ENCODE data around the gene HEATR5A.
"Not testable (repeated sequence)": the region's sequence is repeated elsewhere in the genome, so short reads cannot be mapped to it uniquely, and the experiment has no call there.

HEATR5A gene

DNA sequence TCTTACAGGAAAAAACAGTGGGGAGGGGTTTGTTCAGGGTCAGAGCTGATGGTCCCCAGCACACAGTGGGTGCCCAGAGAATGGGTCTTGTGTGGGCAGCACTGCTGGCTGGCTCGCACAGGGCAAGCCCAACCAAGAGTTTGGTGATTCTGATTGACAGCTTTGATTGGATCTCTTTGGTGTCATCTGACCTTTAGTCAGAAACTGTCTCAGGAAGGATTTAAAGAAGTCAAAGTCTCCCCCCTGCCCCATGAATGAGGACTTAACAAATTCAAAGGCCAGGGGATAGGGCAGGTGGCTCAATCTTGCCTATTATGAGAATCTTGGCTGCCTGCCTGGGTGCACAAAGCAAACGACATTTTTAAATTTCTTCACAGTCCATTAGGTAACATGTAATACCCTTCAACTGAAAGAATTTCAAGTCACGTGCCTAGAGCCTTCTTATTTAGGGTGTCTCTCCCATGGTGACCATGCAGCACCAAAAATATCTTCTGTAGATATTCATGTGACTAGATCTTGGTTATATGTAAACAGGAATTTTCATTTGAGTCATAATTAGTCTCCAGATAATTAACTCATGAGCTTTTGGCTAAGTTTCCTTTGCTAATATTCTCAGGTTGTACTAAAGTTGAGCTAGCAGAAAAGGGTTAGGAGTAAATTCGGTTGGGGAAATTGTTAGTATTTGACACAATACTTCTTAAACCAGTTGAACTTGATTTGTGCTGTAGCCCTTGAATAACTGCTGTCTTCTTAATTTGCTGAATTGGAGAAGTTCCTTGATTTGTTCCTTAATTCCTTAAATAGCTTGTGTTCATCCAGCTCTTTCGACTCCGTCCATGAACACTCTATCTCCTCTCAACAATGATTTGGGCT lies 158.3 kb downstream of the HEATR5A start:
- peaks cover 2% of the 10 kb centered on the region for H3K4me1 Mint-ChIP-seq
- no peak for DNase-seq
- no peak for ATAC-seq
- H3K27me3 Mint-ChIP-seq: no peaks in the 10 kb centered on the region
- H3K27ac Mint-ChIP-seq: no peak overlapping the region
- H3K9me3 Mint-ChIP-seq: no peaks in the 10 kb centered on the region
- H3K4me3 Mint-ChIP-seq: no peak overlapping the region
- H3K36me3 Mint-ChIP-seq (ENCODE audit: low read depth): no peaks in the 10 kb centered on the region

DNA sequence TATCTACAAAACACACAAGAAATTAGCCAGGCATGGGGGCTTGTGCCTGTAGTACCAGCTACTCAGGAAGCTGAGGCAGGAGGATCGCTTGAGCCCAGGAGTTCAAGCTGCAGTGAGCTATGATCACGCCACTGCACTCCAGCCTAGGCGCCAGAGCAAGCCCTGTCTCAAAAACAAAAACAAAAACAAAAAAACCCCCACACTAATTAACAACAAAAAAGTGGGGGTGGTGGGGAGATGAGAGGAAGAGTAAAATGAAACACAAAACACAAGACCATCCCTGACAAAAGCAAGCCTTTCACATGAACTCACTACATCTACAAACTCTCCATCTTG lies 158.9 kb downstream of the HEATR5A start:
- no peak for DNase-seq
- Mint-ChIP-seq H3K36me3 (ENCODE audit: low read depth) (no peaks in the 10 kb centered on the region), H3K9me3 (no peaks in the 10 kb centered on the region), H3K4me1 (peaks cover 2% of the 10 kb centered on the region), H3K4me3 (no peak overlapping the region), H3K27ac (no peak overlapping the region), H3K27me3 (no peaks in the 10 kb centered on the region)
- no peak for ATAC-seq

DNA sequence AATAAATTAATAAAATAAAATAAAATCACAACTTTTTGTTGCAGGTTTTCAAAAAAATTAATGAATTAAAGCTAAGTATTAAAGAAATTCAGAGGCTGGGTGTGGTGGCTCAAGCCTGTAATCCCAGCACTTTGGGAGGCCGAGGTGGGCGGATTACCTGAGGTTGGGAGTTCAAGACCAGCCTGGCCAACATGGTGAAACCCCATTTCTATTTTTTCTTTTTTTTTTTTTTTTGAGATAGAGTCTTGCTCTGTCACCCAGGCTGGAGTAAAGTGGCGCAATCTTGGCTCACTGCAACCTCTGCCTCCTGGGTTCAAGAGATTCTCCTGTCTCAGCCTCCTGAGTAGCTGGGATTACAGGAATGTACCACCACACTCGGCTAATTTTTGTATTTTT lies 161.3 kb downstream of the HEATR5A start:
- not testable (repeated sequence) for DNase-seq; H3K4me3 Mint-ChIP-seq; ATAC-seq; H3K9me3 Mint-ChIP-seq; H3K27me3 Mint-ChIP-seq; H3K36me3 Mint-ChIP-seq (ENCODE audit: low read depth); H3K27ac Mint-ChIP-seq; H3K4me1 Mint-ChIP-seq

DNA sequence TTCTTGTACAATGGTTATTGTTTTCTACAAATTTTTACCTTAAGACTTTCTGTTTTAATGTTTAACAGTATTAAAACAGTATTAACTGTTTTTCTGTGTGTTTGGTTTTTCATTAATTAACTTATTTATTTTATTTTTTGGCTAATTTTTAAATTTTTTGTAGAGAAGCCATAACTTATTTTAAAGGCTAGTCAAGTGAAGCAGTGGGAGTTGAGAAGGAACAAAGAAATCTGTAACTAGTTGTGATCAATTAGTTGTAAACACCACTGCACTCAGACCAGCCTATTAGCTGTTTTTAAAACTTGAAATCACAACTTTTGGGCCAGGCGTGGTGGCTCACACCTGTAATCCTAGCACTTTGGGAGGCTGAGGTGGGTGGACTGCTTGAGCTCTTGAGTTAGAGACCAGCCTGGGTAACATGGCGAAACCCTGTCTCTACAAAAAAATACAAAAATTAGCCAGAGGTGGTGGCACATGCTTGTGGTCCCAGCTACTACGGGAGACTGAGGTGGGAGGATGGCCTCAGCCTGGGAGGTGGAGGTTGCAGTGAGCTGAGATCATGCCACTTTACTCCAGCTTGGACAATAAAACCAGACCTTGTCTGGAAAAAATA lies 161.8 kb downstream of the HEATR5A start:
- Mint-ChIP-seq H3K4me1 (no peaks in the 10 kb centered on the region), H3K27ac (no peak overlapping the region), H3K4me3 (no peak overlapping the region), H3K36me3 (ENCODE audit: low read depth) (no peaks in the 10 kb centered on the region), H3K9me3 (no peaks in the 10 kb centered on the region), H3K27me3 (no peaks in the 10 kb centered on the region)
- no peak for ATAC-seq
- no peak for DNase-seq

DNA sequence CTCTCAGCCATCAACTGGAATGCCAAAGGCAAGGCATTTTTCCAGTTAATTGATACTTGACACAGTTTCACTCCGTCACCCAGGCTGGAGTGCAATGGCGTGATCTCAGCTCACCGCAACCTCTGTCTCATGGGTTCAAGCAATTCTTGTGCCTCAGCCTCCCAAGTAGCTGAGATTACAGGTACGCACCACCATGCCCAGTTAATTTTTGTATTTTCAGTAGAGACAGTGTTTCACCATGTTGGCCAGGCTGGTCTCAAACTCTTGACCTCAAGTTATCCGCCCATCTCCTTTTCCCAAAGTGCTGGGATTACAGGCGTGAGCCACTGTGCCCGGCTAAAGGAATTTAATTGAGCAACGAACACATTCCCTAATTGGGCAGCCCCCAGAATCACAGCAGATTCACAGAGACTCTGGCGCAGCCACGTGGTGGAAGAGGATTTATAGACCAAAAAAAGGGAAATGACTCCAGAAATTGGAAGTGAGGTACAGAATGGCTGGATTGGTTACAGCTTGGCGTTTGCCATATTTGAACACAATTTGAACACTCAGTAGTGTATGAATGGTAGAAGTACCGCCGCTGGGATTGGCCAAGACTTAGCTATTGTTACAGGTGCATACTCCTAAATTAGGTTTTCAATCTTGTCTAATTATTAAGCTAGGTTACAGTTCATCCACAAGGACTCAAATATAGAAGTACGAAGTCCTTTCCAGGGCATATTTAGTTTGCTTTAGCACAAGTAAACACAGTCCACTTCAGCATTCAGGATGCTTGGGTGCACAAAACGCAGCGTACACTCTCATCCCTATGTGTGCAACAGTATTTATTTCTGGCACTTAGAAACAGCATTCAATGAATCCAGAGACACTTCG lies 162.6 kb downstream of the HEATR5A start:
- not testable (repeated sequence) for H3K4me3 Mint-ChIP-seq, H3K27me3 Mint-ChIP-seq

DNA sequence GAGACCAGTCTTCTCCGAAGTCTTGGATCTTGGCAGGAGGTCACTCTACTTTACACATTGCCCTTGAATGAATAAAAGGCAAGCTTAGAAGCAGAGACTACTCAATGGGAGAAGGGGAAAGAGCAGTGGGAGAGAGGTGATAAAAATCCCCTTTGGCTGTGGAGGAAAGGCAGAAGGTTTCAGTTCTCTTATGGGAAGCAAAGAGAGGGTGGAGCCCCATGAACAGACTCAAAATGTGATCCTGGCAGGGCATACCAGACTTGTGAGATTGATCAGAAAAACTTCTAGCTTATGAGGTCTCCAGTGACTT lies 163.2 kb downstream of the HEATR5A start:
- DNase-seq (no peak), ATAC-seq (no peak)
- Mint-ChIP-seq H3K27me3 (no peaks in the 10 kb centered on the region), H3K27ac (no peak overlapping the region), H3K4me3 (no peak overlapping the region), H3K36me3 (ENCODE audit: low read depth) (no peaks in the 10 kb centered on the region), H3K4me1 (no peaks in the 10 kb centered on the region), H3K9me3 (no peaks in the 10 kb centered on the region)

More for the DNA sequence above, 162.6 kb downstream of the HEATR5A start:
- not testable (repeated sequence) for H3K9me3 Mint-ChIP-seq; H3K36me3 Mint-ChIP-seq (ENCODE audit: low read depth); ATAC-seq; H3K27ac Mint-ChIP-seq; DNase-seq; H3K4me1 Mint-ChIP-seq

DNA sequence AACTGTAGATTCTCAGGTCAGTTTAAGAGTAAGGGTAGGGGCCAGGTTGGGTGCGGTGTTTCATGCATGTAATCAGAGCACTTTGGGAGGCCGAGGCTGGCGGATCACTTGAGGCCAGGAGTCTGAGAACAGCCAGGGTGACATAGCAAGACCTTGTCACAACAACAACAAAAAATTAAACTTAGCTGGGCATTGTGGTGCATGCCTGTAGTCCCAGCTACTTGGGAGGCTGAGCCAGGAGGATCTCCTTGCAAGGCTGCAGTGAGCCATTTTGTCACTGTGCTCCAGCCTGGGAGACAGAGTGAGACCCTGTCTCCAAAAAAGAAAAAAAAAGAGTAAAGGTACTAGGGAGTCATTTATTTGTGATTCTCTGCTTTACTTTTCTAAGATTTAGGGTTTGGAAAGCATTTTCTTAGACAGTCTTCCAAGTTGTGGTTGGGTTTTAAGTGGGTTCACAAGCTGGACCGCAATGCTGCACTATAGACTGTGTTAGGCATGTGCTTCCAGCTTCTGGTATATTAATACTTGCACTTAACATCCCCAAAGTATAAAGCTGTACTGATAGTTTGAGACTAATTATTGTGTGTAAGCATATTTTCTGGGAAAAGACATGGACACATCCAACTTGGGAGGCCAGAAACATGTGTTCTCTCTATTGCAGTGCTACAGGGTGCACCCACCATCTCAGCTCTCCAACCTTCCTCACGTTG lies 163.7 kb downstream of the HEATR5A start:
- Mint-ChIP-seq H3K9me3 (no peaks in the 10 kb centered on the region), H3K4me1 (no peaks in the 10 kb centered on the region), H3K36me3 (ENCODE audit: low read depth) (no peaks in the 10 kb centered on the region), H3K27ac (no peak overlapping the region), H3K27me3 (no peaks in the 10 kb centered on the region), H3K4me3 (no peak overlapping the region)
- ATAC-seq: no peak
- DNase-seq: no peak

DNA sequence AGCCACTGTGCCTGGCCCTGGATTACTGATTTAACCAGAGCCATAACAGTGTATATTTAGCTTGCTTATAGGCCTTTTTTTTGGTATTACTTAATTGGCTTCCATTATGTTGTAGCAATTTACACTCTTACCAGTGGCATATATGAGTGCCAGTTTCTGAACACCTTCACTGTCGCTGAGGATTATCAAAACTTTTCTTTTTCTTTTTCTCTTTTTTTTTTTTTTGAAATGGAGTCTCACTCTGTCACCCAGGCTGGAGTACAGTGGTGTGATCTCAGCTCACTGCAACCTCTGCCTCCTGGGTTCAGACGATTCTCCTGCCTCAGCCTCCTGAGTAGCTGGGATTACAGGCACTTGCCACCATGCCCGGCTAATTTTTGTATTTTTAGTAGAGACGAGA lies 164.4 kb downstream of the HEATR5A start:
- not testable (repeated sequence) for H3K27me3 Mint-ChIP-seq; H3K27ac Mint-ChIP-seq; DNase-seq; ATAC-seq; H3K4me1 Mint-ChIP-seq; H3K9me3 Mint-ChIP-seq; H3K4me3 Mint-ChIP-seq; H3K36me3 Mint-ChIP-seq (ENCODE audit: low read depth)

DNA sequence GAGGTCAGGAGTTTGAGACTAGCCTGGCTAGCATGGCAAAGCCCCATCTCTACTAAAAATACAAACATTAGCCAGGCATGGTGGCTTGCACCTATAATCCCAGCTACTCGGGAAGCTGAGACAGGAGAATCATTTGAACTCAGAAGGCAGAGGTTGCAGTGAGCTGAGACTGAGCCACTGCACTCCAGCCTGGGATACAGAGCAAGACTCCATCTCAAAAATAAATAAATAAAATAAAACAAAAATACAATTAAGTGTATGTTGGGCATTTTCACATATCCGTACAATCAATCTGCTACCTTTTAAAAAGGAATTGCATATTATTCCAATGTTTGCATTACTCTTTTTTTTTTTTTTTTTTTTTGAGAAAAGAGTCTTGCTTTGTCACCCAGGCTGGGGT lies 165.1 kb downstream of the HEATR5A start:
- no peaks in the 10 kb centered on the region for H3K4me1 Mint-ChIP-seq
- no peaks in the 10 kb centered on the region for H3K36me3 Mint-ChIP-seq (ENCODE audit: low read depth)
- DNase-seq (no peak), ATAC-seq (no peak)
- no peak overlapping the region for H3K4me3 Mint-ChIP-seq
- no peaks in the 10 kb centered on the region for H3K27me3 Mint-ChIP-seq
- H3K9me3 Mint-ChIP-seq: no peaks in the 10 kb centered on the region
- no peak overlapping the region for H3K27ac Mint-ChIP-seq

DNA sequence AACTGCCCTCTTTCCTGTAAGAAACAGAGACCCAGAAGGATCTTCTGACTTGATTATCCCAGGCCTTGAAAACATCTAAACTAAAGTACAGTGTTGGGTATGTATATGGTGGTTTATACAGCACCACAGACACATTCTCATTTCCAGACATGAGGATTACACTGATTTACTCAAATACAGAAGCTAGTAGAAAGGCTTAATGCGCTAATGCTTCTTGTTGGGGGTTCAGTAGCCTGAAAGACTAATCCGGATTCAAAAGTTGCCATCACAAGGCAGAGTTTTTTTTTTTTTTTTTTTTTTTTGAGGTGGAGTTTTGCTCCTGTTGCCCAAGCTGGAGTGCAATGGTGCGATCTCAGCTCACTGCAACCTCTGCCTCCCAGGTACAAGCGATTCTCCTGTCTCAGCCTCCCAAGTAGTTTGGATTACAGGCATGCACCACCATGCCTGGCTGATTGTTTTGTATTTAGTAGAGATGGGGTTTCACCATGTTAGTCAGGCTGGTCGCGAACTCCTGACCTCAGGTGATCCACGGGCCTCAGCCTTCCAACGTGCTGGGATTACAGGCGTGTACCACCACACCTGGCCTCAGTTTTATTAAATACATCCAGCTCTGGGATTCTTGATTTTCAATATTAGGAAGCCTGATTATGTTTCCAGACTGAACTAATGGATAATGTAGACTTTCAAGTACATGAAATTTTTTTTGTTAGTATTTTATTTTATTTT lies 166.4 kb downstream of the HEATR5A start:
- Mint-ChIP-seq H3K36me3 (ENCODE audit: low read depth) (no peaks in the 10 kb centered on the region), H3K27me3 (no peaks in the 10 kb centered on the region), H3K9me3 (no peaks in the 10 kb centered on the region), H3K27ac (no peak overlapping the region), H3K4me1 (no peaks in the 10 kb centered on the region), H3K4me3 (no peak overlapping the region)
- no peak for ATAC-seq
- no peak for DNase-seq

DNA sequence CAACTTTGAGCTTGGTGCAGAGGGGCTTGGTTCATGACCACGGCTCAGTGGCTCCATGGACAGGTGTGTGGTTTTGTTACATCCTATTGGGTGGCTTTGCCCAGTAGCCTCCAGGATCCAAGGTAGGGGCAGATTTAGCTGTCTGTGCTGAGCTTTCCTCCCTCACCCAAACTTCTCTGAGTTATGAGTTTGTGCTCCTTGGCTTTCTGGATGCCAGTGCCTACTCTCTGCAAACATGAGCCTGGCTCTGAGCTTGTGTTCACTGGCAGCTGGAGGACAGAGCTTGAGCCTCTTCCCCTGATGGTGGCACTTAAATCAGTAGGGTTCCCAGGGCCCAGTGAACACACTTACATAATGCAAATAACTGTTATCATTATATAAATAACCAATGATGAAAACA lies 167.5 kb downstream of the HEATR5A start:
- no peaks in the 10 kb centered on the region for H3K4me1 Mint-ChIP-seq
- H3K27me3 Mint-ChIP-seq: no peaks in the 10 kb centered on the region
- ATAC-seq (no peak), DNase-seq (no peak)
- no peak overlapping the region for H3K27ac Mint-ChIP-seq
- H3K4me3 Mint-ChIP-seq: no peak overlapping the region
- no peaks in the 10 kb centered on the region for H3K36me3 Mint-ChIP-seq (ENCODE audit: low read depth)
- no peaks in the 10 kb centered on the region for H3K9me3 Mint-ChIP-seq

DNA sequence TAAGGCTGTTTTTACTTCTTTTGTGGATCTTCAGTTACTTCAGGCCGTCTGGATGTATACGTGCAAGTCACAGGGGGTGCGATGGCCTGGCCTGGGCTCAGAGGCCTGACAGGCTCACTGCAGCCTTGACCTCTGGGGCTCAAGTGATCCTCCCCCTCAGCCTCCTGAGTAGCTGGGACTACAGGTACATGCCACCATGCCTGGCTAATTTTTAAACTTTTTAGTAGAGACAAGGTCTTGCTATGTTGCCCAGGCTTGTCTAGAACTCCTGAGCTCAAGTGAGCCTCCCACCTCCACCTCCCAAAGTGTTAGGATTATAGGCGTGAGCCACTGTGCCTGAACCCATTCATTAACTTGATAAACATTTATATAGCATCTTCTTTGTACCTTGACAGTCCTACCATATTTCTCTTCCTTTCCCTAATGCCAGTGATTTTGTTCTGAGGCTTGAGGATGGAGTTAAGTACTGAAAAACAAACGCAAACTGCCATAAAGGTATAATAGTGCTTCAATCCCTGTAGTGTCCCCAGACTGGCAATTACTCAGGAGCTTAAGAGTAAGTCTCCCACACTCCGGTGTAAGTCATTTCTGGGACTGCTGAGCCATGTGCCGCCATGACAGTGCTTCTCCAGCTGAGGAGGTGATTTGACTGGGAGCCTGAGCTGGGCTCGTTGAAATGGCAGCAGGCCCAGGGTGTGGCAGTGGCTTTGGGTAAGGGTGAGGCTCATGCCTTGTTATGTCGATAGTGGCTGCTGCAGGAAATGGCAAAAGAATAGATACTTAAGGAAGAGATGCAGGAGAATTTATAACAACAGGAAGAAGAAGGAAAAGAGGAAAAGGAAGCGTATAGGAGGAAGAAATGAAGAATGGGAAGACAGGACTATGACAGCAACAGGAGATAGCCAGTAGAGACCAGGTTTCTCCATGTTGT lies 169.1 kb downstream of the HEATR5A start:
- Mint-ChIP-seq H3K9me3 (no peaks in the 10 kb centered on the region), H3K27ac (no peak overlapping the region), H3K4me1 (no peaks in the 10 kb centered on the region), H3K27me3 (no peaks in the 10 kb centered on the region), H3K4me3 (no peak overlapping the region), H3K36me3 (ENCODE audit: low read depth) (no peaks in the 10 kb centered on the region)
- no peak for DNase-seq
- ATAC-seq: no peak

DNA sequence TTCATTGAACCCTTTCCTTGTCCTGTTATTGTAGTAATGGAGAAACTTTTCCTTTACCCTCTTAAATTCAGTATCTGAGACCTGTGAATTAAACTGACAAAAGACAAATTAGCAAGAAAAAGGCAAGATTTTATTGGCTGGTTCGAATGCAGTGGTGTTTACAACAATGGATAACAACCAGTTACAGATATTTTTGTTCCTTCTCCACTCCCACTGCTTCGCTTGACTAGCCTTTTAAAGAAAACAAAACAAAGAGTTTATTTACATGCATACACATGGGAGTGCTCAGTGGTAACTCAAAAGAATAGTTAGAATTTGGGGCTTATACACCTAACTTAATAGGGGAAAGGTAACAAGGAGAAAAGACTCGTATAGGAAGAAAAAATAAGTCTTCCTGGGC lies 175.7 kb downstream of the HEATR5A start:
- H3K9me3 Mint-ChIP-seq: no peaks in the 10 kb centered on the region
- no peak overlapping the region for H3K27ac Mint-ChIP-seq
- H3K4me3 Mint-ChIP-seq: no peak overlapping the region
- peaks cover 16% of the 10 kb centered on the region for H3K4me1 Mint-ChIP-seq
- ATAC-seq (no peak), DNase-seq (no peak)
- H3K27me3 Mint-ChIP-seq: no peaks in the 10 kb centered on the region
- no peaks in the 10 kb centered on the region for H3K36me3 Mint-ChIP-seq (ENCODE audit: low read depth)
